Upper lobe of right lung (tissue), 1 donor: ENCODE measurements around the gene TENT4B. TPM values are rescaled to one million over a fixed set of nuclear protein-coding genes. Genes with fewer than 3 reads are reported as not detected.

Source experiments
- ATAC-seq: fragments of 200-7000 bp; cut with Tn5 transposase; one replicate; pipeline ENCODE4 v1.9.1; 2020; ENCODE audit warnings: mild to moderate bottlenecking, moderate library complexity
- DNase-seq: peaks from one replicate; pipeline ENCODE4 v3.0.0-alpha.2; 2020
- H3K27ac ChIP-seq: fragments of 200-600 bp; one replicate; pipeline ENCODE4 v1.8.0; 2022
- H3K27me3 ChIP-seq: fragments of 200-600 bp; one replicate; pipeline ENCODE4 v1.8.0; 2022; ENCODE audit warnings: mild to moderate bottlenecking
- H3K36me3 ChIP-seq: fragments of 200-600 bp; one replicate; pipeline ENCODE4 v1.8.0; 2022
- H3K4me1 ChIP-seq: fragments of 200-600 bp; one replicate; pipeline ENCODE4 v1.8.0; 2022
- H3K4me3 ChIP-seq: fragments of 200-600 bp; one replicate; pipeline ENCODE4 v1.8.0; 2022; ENCODE audit warnings: mild to moderate bottlenecking
- H3K9me3 ChIP-seq: fragments of 200-600 bp; one replicate; pipeline ENCODE4 v1.8.0; 2022
- intact Hi-C: fragments of 100-400 bp; cut with DNase I; formaldehyde crosslinking; loops from one replicate; pipeline ENCODE4 v1.11.0; 2022
- total RNA-seq: library from RNA; stranded (reverse); fragmentation: NEBNext Ultra II Directional; extraction: Animal tissue kit (Norgen Biotek cat#: 25700); gene quantifications from one replicate; pipeline ENCODE4 v1.2.1, GENCODE V29; 2021
- TF ChIP-seq, protein P1 (sequence below): fragments of 200-600 bp; IDR thresholded peaks from one replicate; pipeline ENCODE4 v1.8.0; 2022; ENCODE audit warnings: antibody characterized with exemption
- donor health status: DM: no; HTN: yes; CAD: no; lungs with severe emphysema.

Gene TENT4B
- total RNA-seq, 1 donor from 2014 or later, result 13.3 TPM

DNA sequence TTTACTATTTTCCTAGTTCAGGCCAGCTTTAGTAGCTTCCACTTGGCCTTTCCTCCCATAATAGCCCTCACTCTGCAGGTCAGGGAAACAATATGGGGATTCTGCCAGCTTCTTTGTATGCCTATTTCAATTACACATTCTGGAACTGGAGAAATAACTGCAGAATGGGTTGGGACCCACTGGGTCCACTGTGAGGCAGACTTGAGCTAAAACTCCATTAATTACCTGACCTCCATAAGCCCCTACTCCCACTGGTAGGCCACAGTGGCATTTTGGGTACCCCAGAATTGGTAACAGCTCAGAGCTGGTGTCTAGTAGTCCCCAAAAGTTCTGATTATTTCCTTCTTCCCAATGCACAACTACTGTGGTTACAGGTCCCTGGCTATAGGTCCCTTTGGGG is 16.7 kb upstream of the TENT4B start:
- H3K4me3 ChIP-seq, result no peak overlapping the region
- no peaks in the 10 kb centered on the region for H3K4me1 ChIP-seq
- no peaks in the 10 kb centered on the region for H3K27me3 ChIP-seq
- ATAC-seq (no peak), DNase-seq (no peak)
- no peak overlapping the region for H3K27ac ChIP-seq
- no peaks in the 10 kb centered on the region for H3K36me3 ChIP-seq
- H3K9me3 ChIP-seq, result no peaks in the 10 kb centered on the region
- intact Hi-C loops, result no loop called here
- TF ChIP-seq, protein P1, sequence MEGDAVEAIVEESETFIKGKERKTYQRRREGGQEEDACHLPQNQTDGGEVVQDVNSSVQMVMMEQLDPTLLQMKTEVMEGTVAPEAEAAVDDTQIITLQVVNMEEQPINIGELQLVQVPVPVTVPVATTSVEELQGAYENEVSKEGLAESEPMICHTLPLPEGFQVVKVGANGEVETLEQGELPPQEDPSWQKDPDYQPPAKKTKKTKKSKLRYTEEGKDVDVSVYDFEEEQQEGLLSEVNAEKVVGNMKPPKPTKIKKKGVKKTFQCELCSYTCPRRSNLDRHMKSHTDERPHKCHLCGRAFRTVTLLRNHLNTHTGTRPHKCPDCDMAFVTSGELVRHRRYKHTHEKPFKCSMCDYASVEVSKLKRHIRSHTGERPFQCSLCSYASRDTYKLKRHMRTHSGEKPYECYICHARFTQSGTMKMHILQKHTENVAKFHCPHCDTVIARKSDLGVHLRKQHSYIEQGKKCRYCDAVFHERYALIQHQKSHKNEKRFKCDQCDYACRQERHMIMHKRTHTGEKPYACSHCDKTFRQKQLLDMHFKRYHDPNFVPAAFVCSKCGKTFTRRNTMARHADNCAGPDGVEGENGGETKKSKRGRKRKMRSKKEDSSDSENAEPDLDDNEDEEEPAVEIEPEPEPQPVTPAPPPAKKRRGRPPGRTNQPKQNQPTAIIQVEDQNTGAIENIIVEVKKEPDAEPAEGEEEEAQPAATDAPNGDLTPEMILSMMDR, result no peak

DNA sequence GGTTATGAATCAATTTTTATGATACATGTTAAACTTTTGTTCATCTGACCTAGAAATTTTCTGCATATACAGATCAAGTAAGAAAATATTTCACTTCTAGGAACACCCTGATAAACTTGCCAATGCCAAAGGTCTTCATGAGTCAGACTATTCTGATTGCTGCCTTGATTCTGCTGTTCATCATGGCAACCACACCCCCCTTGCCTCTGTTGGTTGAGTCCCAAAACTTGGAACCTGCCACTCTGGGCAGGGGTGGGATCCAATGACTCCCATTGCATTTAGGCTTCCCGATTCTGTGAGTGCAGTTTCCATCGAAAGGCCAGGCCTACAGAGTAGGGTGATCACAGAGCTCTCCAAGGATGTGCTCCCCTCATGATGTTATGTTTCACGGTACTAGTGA is 15.8 kb upstream of the TENT4B start:
- Histone ChIP-seq H3K36me3 (no peaks in the 10 kb centered on the region), H3K9me3 (no peaks in the 10 kb centered on the region), H3K4me1 (no peaks in the 10 kb centered on the region), H3K4me3 (no peak overlapping the region), H3K27ac (no peak overlapping the region), H3K27me3 (no peaks in the 10 kb centered on the region)
- ATAC-seq, result no peak
- intact Hi-C loops, result no loop called here
- DNase-seq, result no peak
- TF ChIP-seq, protein P1, result no peak

DNA sequence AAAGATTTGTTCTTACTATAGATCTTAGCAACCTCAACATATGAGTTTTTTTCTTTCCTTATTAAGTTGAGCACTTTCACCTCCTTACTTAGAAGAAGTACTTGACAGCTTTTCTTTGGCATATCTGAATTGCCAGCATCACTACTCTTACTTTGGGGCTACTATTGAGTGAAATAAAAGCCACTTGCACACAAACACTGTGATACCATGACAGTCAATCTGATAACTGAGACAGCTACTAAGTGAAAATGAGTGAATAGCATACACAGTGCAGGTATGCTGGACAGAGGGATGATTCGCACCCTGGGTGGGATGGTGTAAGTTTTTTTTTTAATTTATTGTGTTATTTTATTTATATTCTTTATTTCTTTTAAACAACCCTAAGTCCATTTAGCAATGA is 13.5 kb upstream of the TENT4B start:
- H3K4me3 ChIP-seq, result no peak overlapping the region
- ATAC-seq (no peak), DNase-seq (no peak)
- TF ChIP-seq, protein P1, result no peak
- no peaks in the 10 kb centered on the region for H3K9me3 ChIP-seq
- no peaks in the 10 kb centered on the region for H3K27me3 ChIP-seq
- no peaks in the 10 kb centered on the region for H3K36me3 ChIP-seq
- no peaks in the 10 kb centered on the region for H3K4me1 ChIP-seq
- H3K27ac ChIP-seq, result no peak overlapping the region
- intact Hi-C loops, result no loop called here

DNA sequence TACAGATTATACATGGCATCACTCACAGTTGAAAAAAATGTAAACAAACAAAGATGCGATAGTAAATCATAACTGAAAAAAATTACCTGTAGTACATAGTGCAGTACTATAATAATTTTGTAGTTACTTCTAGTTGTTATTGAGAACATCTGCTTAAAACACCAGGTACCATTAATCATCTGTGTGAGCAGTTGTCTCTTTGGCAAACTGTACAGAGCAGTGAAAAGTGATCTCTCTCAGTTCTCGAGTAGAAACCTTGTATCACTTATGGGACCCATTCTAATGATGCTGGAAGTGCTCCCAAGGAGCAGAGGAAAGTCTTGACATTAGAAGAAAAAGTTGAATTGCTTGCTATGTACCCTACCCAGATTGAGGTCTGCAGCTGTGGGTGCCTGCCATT is 8.9 kb upstream of the TENT4B start:
- ATAC-seq (no peak), DNase-seq (no peak)
- no peak overlapping the region for H3K4me3 ChIP-seq
- TF ChIP-seq, protein P1, result no peak
- no peaks in the 10 kb centered on the region for H3K9me3 ChIP-seq
- H3K4me1 ChIP-seq, result peaks cover 5% of the 10 kb centered on the region
- H3K27me3 ChIP-seq, result no peaks in the 10 kb centered on the region
- no peaks in the 10 kb centered on the region for H3K36me3 ChIP-seq
- intact Hi-C loops, result no loop called here
- H3K27ac ChIP-seq, result no peak overlapping the region

DNA sequence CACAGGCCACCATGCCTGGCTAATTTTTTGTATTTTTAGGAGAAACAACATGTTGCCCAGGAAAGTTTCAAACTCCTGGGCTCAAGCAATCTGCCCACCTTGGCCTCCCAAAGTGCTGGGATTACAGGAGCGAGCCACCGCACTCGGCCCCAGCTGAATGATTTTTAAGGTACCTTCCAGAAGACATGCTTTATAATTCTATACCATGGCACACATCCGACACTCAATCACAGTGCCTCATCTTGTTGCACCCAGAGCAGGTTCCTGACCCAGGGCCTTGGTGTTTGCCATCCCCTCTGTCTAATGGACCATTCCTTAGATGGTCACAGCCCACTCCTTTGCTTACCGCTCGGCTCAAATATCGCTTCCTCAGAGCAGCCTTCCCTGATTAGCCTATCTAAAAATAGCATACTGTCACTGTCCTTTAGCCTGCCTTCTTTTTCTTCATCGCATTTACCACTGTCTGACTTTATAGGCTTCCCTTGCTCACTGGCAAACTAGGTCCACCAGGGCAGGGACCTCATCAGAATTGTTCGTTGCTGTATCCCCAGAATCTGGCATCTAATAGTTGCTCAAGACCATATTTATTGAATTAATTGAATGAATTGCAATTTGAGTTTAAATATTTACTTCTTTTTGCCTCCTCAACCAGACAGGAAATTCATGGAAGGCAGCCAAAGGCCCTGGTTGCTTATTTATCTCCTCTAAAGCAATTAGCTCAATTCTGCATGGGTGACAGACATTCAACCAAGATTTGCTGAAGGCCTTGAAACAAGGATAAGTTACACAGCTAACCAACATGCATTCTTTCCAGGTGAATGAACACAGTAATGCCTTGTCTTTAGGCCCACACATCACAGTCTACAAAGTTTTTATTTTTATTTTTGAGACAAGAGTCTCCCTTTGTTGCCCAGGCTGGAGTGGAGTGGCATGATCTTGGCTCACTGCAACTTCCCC is 6.3 kb upstream of the TENT4B start:
- intact Hi-C loops, result no loop called here
- ATAC-seq (no peak), DNase-seq (no peak)
- Histone ChIP-seq H3K36me3 (no peaks in the 10 kb centered on the region), H3K4me1 (peaks cover 5% of the 10 kb centered on the region), H3K9me3 (no peaks in the 10 kb centered on the region), H3K27me3 (no peaks in the 10 kb centered on the region), H3K27ac (no peak overlapping the region), H3K4me3 (no peak overlapping the region)
- TF ChIP-seq, protein P1, result no peak
